GM12873 (cell line): ENCODE measurements around the gene TOLLIP.

Source experiments
- CTCF ChIP-seq: IDR thresholded peaks from 2 replicates; pipeline ENCODE4 v1.5.1; 2012; ENCODE audit warnings: low read depth, mild to moderate bottlenecking, moderate library complexity, low read length, control low read depth; ENCODE audit not compliant: insufficient read depth; ENCODE audit errors: missing control alignments

Gene TOLLIP

GRCh38 chr11:1260023-1260501, 49.4 kb downstream of the TOLLIP start:
- TF ChIP-seq CTCF, result no peak

GRCh38 chr11:1259561-1259960, 49.9 kb downstream of the TOLLIP start:
- no peak for TF ChIP-seq CTCF

- no peak for TF ChIP-seq CTCF
Measured at GRCh38 chr11:1259076-1259461, 50.4 kb downstream of the TOLLIP start.

GRCh38 chr11:1258401-1259075, 50.9 kb downstream of the TOLLIP start:
- no peak for TF ChIP-seq CTCF

GRCh38 chr11:1257916-1258315, 51.5 kb downstream of the TOLLIP start:
- TF ChIP-seq CTCF, result no peak

GRCh38 chr11:1257366-1257765, 52.1 kb downstream of the TOLLIP start:
- TF ChIP-seq CTCF, result no peak

GRCh38 chr11:1256257-1257045, 53.0 kb downstream of the TOLLIP start:
- TF ChIP-seq CTCF, result no peak
